Measurements from ENCODE around the gene SENP1. TPM values are rescaled to one million over a fixed set of nuclear protein-coding genes. Genes with fewer than 3 reads are reported as not detected.
A peak's percentile ranks its signal among the peaks of the same experiment; 100 is the strongest.

The SENP1 gene
- total and polyA plus RNA-seq, 2 experiments from 2014 or later: 16.7 to 20.4 TPM

GRCh38 chr12:48078901-48079300 is 27.0 kb downstream of the SENP1 start:
- peak in 1 of 2 donors; percentile 75 for DNase-seq (ENCODE audit: low read depth in 1 of 2, low spot score in 1 of 2)
- Histone ChIP-seq H3K27ac (no peak overlapping the region), H3K4me1 (ENCODE audit: low read depth) (peaks cover 9% of the 10 kb centered on the region), H3K27me3 (no peaks in the 10 kb centered on the region), H3K9me3 (ENCODE audit: low read depth) (no peaks in the 10 kb centered on the region), H3K36me3 (peaks cover 26% of the 10 kb centered on the region), H3K4me3 (no peak overlapping the region)
- TF ChIP-seq CTCF (IDR thresholded peaks at IDR 0.05; ENCODE audit: low read depth, low read length): no peak

GRCh38 chr12:48077111-48077510 is 28.8 kb downstream of the SENP1 start:
- TF ChIP-seq CTCF (IDR thresholded peaks at IDR 0.05; ENCODE audit: low read depth, low read length): no peak
- Histone ChIP-seq H3K4me3 (no peak overlapping the region), H3K27me3 (no peaks in the 10 kb centered on the region), H3K27ac (no peak overlapping the region), H3K4me1 (ENCODE audit: low read depth) (peaks cover 9% of the 10 kb centered on the region), H3K36me3 (peaks cover 31% of the 10 kb centered on the region), H3K9me3 (ENCODE audit: low read depth) (no peaks in the 10 kb centered on the region)
- DNase-seq (ENCODE audit: low read depth in 1 of 2, low spot score in 1 of 2): no peak

GRCh38 chr12:48075832-48076231 is 30.0 kb downstream of the SENP1 start:
- Histone ChIP-seq H3K4me1 (ENCODE audit: low read depth) (peaks cover 9% of the 10 kb centered on the region), H3K4me3 (no peak overlapping the region), H3K36me3 (peaks cover 37% of the 10 kb centered on the region), H3K9me3 (ENCODE audit: low read depth) (no peaks in the 10 kb centered on the region), H3K27me3 (no peaks in the 10 kb centered on the region), H3K27ac (no peak overlapping the region)
- TF ChIP-seq CTCF (IDR thresholded peaks at IDR 0.05; ENCODE audit: low read depth, low read length): no peak
- peak in 1 of 2 donors; percentile 31 for DNase-seq (ENCODE audit: low read depth in 1 of 2, low spot score in 1 of 2)

- no peaks in the 10 kb centered on the region for H3K9me3 ChIP-seq (ENCODE audit: low read depth)
- no peak for DNase-seq (ENCODE audit: low read depth in 1 of 2, low spot score in 1 of 2)
- H3K27ac ChIP-seq: no peak overlapping the region
- peaks cover 9% of the 10 kb centered on the region for H3K4me1 ChIP-seq (ENCODE audit: low read depth)
- peaks cover 37% of the 10 kb centered on the region for H3K36me3 ChIP-seq
- TF ChIP-seq CTCF (IDR thresholded peaks at IDR 0.05; ENCODE audit: low read depth, low read length): no peak
- H3K4me3 ChIP-seq: no peak overlapping the region
- H3K27me3 ChIP-seq: no peaks in the 10 kb centered on the region
These were observed 31.6 kb downstream of the SENP1 start for GRCh38 chr12:48074266-48074665.

- Histone ChIP-seq H3K4me3 (no peak overlapping the region), H3K27ac (no peak overlapping the region), H3K4me1 (ENCODE audit: low read depth) (peaks cover 17% of the 10 kb centered on the region), H3K27me3 (no peaks in the 10 kb centered on the region), H3K9me3 (ENCODE audit: low read depth) (no peaks in the 10 kb centered on the region), H3K36me3 (peaks cover 33% of the 10 kb centered on the region)
- no peak for TF ChIP-seq CTCF (IDR thresholded peaks at IDR 0.05; ENCODE audit: low read depth, low read length)
- DNase-seq (ENCODE audit: low read depth in 1 of 2, low spot score in 1 of 2): no peak
These were observed 33.6 kb downstream of the SENP1 start for GRCh38 chr12:48072266-48072665.

- Histone ChIP-seq H3K9me3 (ENCODE audit: low read depth) (no peaks in the 10 kb centered on the region), H3K27me3 (no peaks in the 10 kb centered on the region), H3K4me1 (ENCODE audit: low read depth) (peaks cover 17% of the 10 kb centered on the region), H3K36me3 (peaks cover 33% of the 10 kb centered on the region), H3K27ac (no peak overlapping the region), H3K4me3 (no peak overlapping the region)
- no peak for DNase-seq (ENCODE audit: low read depth in 1 of 2, low spot score in 1 of 2)
- no peak for TF ChIP-seq CTCF (IDR thresholded peaks at IDR 0.05; ENCODE audit: low read depth, low read length)
These were observed 34.1 kb downstream of the SENP1 start for GRCh38 chr12:48071808-48072207.

All from cardiac muscle cell (in vitro differentiated cells and primary cell).